Neural progenitor cell (in vitro differentiated cells): ENCODE measurements around the gene GRAMD1B. TPM values are rescaled to one million over a fixed set of nuclear protein-coding genes. Genes with fewer than 3 reads are reported as not detected.

Experiments used
- DNase-seq: peaks from one replicate; pipeline ENCODE4 v3.0.0-alpha.2; 2016; ENCODE audit warnings: low spot score
- H2AFZ ChIP-seq: fragments of 200-600 bp; sonication (generic); replicated peaks from 2 replicates; pipeline ENCODE4 v1.6.1; 2016; ENCODE audit warnings: antibody characterized with exemption
- H3F3A ChIP-seq: fragments of 200-600 bp; sonication (generic); 2 replicates; pipeline ENCODE4 v1.6.1; 2016; ENCODE audit warnings: antibody characterized with exemption, low read depth
- H3K27ac ChIP-seq: fragments of 200-600 bp; sonication (generic); 2 replicates; pipeline ENCODE4 v1.5.1; 2016; ENCODE audit warnings: mild to moderate bottlenecking
- H3K27me3 ChIP-seq: fragments of 200-600 bp; sonication (generic); 2 replicates; pipeline ENCODE4 v1.6.1; 2016; ENCODE audit warnings: mild to moderate bottlenecking, moderate library complexity
- H3K36me3 ChIP-seq: fragments of 200-600 bp; sonication (generic); 2 replicates; pipeline ENCODE4 v1.5.1; 2016
- H3K4me1 ChIP-seq: fragments of 200-600 bp; sonication (generic); 2 replicates; pipeline ENCODE4 v1.6.1; 2016; ENCODE audit warnings: mixed run types
- H3K4me2 ChIP-seq: fragments of 200-600 bp; sonication (generic); 2 replicates; pipeline ENCODE4 v1.6.1; 2016
- H3K4me3 ChIP-seq: fragments of 200-600 bp; sonication (generic); 2 replicates; pipeline ENCODE4 v1.5.1; 2016
- H3K79me2 ChIP-seq: fragments of 200-600 bp; sonication (generic); 2 replicates; pipeline ENCODE4 v1.6.1; 2016; ENCODE audit warnings: low read depth
- H3K9ac ChIP-seq: fragments of 200-600 bp; sonication (generic); 2 replicates; pipeline ENCODE4 v1.6.1; 2016
- H3K9me3 ChIP-seq: fragments of 200-600 bp; sonication (generic); 2 replicates; pipeline ENCODE4 v1.5.1; 2016; ENCODE audit warnings: low read depth
- H4K20me1 ChIP-seq: fragments of 200-600 bp; sonication (generic); 2 replicates; pipeline ENCODE4 v1.6.1; 2016; ENCODE audit warnings: low read depth
- H3K27ac Mint-ChIP-seq: 3 replicates; pipeline ENCODE4 v1.8.0; 2021; ENCODE audit warnings: mixed read lengths
- H3K27me3 Mint-ChIP-seq: 2 replicates; pipeline ENCODE4 v1.8.0; 2022; ENCODE audit warnings: low read depth, mild to moderate bottlenecking, inconsistent platforms, moderate library complexity, mixed read lengths; ENCODE audit not compliant: insufficient read depth
- H3K36me3 Mint-ChIP-seq: 3 replicates; pipeline ENCODE4 v1.8.0; 2021; ENCODE audit warnings: mixed read lengths
- H3K4me1 Mint-ChIP-seq: 3 replicates; pipeline ENCODE4 v1.8.0; 2021; ENCODE audit warnings: mixed read lengths
- H3K4me3 Mint-ChIP-seq: 3 replicates; pipeline ENCODE4 v1.8.0; 2021; ENCODE audit warnings: mild to moderate bottlenecking, moderate library complexity, mixed read lengths
- H3K9me3 Mint-ChIP-seq: 3 replicates; pipeline ENCODE4 v1.8.0; 2020; ENCODE audit warnings: mixed read lengths
- EZH2 ChIP-seq: fragments of 200-600 bp; sonication (generic); IDR thresholded peaks from 2 replicates; pipeline ENCODE4 v1.6.1; 2017; ENCODE audit warnings: antibody characterized with exemption, mild to moderate bottlenecking, moderate library complexity
- EZH2phosphoT487 ChIP-seq: fragments of 200-600 bp; sonication (generic); IDR thresholded peaks from 2 replicates; pipeline ENCODE4 v1.6.1; 2017; ENCODE audit warnings: antibody characterized with exemption
- total RNA-seq: library from RNA; depleted of rRNA; stranded (reverse); fragments of >200 nt; gene quantifications from 2 replicates; pipeline ENCODE4 v1.2.3, GENCODE V29; 2015; ENCODE audit warnings: low replicate concordance
- TF ChIP-seq, protein P1 (sequence below): fragments of 200-600 bp; sonication (generic); IDR thresholded peaks from 2 replicates; pipeline ENCODE4 v1.5.1; 2017; ENCODE audit warnings: antibody characterized with exemption, mild to moderate bottlenecking

GRAMD1B gene
- total RNA-seq, 1 donor from 2014 or later: 12.6 TPM

DNA sequence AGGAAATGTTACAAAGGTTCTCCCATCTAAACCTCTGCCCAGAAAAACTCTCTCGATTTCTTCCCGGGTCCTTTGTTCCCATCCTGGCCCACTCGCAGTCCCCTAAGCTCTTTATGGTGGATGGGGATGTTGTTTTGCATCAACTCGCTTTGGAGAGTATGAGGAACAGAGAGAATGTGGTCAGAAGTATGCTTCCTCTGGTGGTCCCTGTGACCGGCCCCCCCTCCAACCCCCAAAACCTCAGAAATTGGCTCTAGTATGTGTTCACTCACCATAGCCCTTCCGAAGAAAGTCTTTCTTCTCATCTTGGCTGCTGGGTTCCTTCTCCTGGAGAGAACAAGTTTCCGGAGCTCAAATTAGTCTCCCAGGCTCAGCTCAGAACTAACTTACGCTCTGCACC lies 54.4 kb downstream of the GRAMD1B start:
- Mint-ChIP-seq H3K4me1 (peaks cover 6% of the 10 kb centered on the region), H3K36me3 (peaks cover 13% of the 10 kb centered on the region), H3K27me3 (peaks cover 3% of the 10 kb centered on the region), H3K9me3 (no peaks in the 10 kb centered on the region), H3K27ac (no peak overlapping the region), H3K4me3 (no peak overlapping the region)
- no peak overlapping the region for H3K27ac ChIP-seq
- no peaks in the 10 kb centered on the region for H3K27me3 ChIP-seq
- H4K20me1 ChIP-seq: peaks cover 12% of the 10 kb centered on the region
- no peak overlapping the region for H3K4me3 ChIP-seq
- peaks cover 1% of the 10 kb centered on the region for H3K79me2 ChIP-seq
- no peak overlapping the region for H2AFZ ChIP-seq
- H3K36me3 ChIP-seq: no peaks in the 10 kb centered on the region
- no peak overlapping the region for H3K4me2 ChIP-seq
- TF ChIP-seq EZH2phosphoT487: no peak
- TF ChIP-seq, protein P1, sequence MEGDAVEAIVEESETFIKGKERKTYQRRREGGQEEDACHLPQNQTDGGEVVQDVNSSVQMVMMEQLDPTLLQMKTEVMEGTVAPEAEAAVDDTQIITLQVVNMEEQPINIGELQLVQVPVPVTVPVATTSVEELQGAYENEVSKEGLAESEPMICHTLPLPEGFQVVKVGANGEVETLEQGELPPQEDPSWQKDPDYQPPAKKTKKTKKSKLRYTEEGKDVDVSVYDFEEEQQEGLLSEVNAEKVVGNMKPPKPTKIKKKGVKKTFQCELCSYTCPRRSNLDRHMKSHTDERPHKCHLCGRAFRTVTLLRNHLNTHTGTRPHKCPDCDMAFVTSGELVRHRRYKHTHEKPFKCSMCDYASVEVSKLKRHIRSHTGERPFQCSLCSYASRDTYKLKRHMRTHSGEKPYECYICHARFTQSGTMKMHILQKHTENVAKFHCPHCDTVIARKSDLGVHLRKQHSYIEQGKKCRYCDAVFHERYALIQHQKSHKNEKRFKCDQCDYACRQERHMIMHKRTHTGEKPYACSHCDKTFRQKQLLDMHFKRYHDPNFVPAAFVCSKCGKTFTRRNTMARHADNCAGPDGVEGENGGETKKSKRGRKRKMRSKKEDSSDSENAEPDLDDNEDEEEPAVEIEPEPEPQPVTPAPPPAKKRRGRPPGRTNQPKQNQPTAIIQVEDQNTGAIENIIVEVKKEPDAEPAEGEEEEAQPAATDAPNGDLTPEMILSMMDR: no peak
- no peak for TF ChIP-seq EZH2
- H3K4me1 ChIP-seq: no peaks in the 10 kb centered on the region
- no peak overlapping the region for H3K9ac ChIP-seq
- no peak for DNase-seq
- H3F3A ChIP-seq: peaks cover 12% of the 10 kb centered on the region
- H3K9me3 ChIP-seq: no peaks in the 10 kb centered on the region

DNA sequence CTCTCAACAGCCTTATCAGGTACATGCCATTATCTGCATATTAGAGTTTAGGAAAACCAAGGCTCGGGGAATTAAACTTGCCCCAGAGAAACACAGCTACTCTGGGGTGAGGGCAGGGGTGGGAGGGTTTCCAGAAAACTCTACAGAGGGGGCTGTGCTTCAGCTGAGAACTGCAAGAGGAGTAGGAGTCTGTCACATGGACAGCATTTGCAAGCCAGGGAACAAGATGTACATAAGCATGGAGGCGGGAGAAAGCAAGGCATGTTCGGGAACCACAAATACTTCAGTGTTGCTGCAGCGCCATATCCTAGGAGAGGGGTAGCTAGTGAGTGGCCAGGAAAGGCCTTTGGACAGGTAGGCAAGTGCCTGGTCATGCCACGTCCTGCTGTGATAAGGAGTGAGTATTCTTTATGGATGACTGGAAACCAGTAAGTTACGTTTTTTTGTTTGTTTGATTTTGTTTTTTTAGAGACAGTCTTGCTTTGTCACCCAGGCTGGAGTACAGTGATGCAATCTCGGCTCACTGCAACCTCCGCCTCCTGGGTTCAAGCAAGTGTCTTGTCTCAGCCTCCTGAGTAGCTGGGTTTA lies 57.2 kb downstream of the GRAMD1B start:
- no peaks in the 10 kb centered on the region for H3K27me3 Mint-ChIP-seq
- no peak for DNase-seq
- Histone ChIP-seq H3K9me3 (no peaks in the 10 kb centered on the region), H3F3A (no peaks in the 10 kb centered on the region), H4K20me1 (no peaks in the 10 kb centered on the region), H3K9ac (no peak overlapping the region), H3K4me2 (no peak overlapping the region), H3K27me3 (no peaks in the 10 kb centered on the region), H2AFZ (no peak overlapping the region), H3K27ac (no peak overlapping the region), H3K4me3 (no peak overlapping the region), H3K4me1 (peaks cover 7% of the 10 kb centered on the region), H3K36me3 (no peaks in the 10 kb centered on the region), H3K79me2 (no peaks in the 10 kb centered on the region)
- peaks cover under 1% of the 10 kb centered on the region for H3K4me1 Mint-ChIP-seq
- H3K4me3 Mint-ChIP-seq: no peak overlapping the region
- peaks cover 9% of the 10 kb centered on the region for H3K36me3 Mint-ChIP-seq
- no peaks in the 10 kb centered on the region for H3K9me3 Mint-ChIP-seq
- no peak overlapping the region for H3K27ac Mint-ChIP-seq
- TF ChIP-seq EZH2: no peak
- TF ChIP-seq, protein P1: no peak
- TF ChIP-seq EZH2phosphoT487: no peak

DNA sequence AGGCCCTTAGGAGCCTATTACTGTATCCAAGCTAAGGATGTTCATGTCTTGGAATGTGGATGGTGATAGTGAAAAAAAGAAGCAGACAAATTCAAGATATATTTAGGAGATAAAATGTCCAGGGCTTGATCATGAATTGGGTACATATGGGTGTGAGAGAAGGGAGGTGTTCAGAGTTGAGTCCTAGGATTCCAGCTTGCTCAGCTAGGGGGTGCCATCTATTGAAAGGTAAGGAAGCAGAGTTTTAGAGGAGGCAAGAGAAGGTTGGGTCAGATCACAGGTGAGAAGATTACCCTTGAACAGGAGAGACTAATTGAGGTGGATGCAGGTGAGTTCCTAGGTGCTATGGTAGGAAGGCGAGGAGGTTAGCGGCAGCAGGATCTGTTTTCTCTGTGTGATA lies 60.5 kb downstream of the GRAMD1B start:
- peaks cover 35% of the 10 kb centered on the region for H3K4me1 ChIP-seq
- Mint-ChIP-seq H3K4me3 (no peak overlapping the region), H3K36me3 (peaks cover 2% of the 10 kb centered on the region), H3K9me3 (no peaks in the 10 kb centered on the region), H3K4me1 (peaks cover 29% of the 10 kb centered on the region), H3K27me3 (no peaks in the 10 kb centered on the region), H3K27ac (no peak overlapping the region)
- H3K4me2 ChIP-seq: no peak overlapping the region
- no peak overlapping the region for H2AFZ ChIP-seq
- H3K27me3 ChIP-seq: no peaks in the 10 kb centered on the region
- DNase-seq: no peak
- H3K9me3 ChIP-seq: no peaks in the 10 kb centered on the region
- H4K20me1 ChIP-seq: peaks cover 3% of the 10 kb centered on the region
- H3F3A ChIP-seq: peaks cover 26% of the 10 kb centered on the region
- no peak overlapping the region for H3K4me3 ChIP-seq
- H3K9ac ChIP-seq: no peak overlapping the region
- TF ChIP-seq EZH2phosphoT487: no peak
- TF ChIP-seq EZH2: no peak
- TF ChIP-seq, protein P1: no peak
- no peaks in the 10 kb centered on the region for H3K79me2 ChIP-seq
- H3K36me3 ChIP-seq: no peaks in the 10 kb centered on the region
- H3K27ac ChIP-seq: no peak overlapping the region
